Measurements from ENCODE around the gene GALR2. TPM values are rescaled to one million over a fixed set of nuclear protein-coding genes. Genes with fewer than 3 reads are reported as not detected.

The GALR2 gene
- total and polyA plus RNA-seq, 9 of the 15 experiments (the other 6 are each of a cell fraction or from before 2014, with no cell fraction given): 0.34 TPM; not detected in 8

- peak; percentile 20 for TF ChIP-seq E2F8 (IDR thresholded peaks at IDR 0.05; ENCODE audit: low read depth, partially characterized antibody)
- TF ChIP-seq RCOR1 (IDR thresholded peaks at IDR 0.05; ENCODE audit: borderline replicate concordance in 1 of 2, low read depth in 2 of 2, low read length in 2 of 2): no peak
- TF ChIP-seq MTA3 (IDR thresholded peaks at IDR 0.05; ENCODE audit: borderline replicate concordance): peak; percentile 65; the same call in 1 of the 2 replicates
- peak; percentile 84 for TF ChIP-seq GABPB1 (CRISPR knock-in tag; IDR thresholded peaks at IDR 0.05)
- peak; percentile 71 for TF ChIP-seq SP1 (CRISPR knock-in tag; IDR thresholded peaks at IDR 0.05)
- TF ChIP-seq SNAPC5 (CRISPR knock-in tag; IDR thresholded peaks at IDR 0.05): no peak
- no peak for TF ChIP-seq IRF9 (tag; IDR thresholded peaks at IDR 0.05)
- no peak for TF ChIP-seq ZNF75A (CRISPR knock-in tag; IDR thresholded peaks at IDR 0.05)
- TF ChIP-seq FOXK1 (CRISPR knock-in tag; IDR thresholded peaks at IDR 0.05; ENCODE audit: borderline replicate concordance): no peak
- no peak for TF ChIP-seq ZNF318 (IDR thresholded peaks at IDR 0.05; ENCODE audit: borderline replicate concordance in 1 of 2, low read depth in 1 of 2)
- peak; percentile 30 for TF ChIP-seq TAF9B (IDR thresholded peaks at IDR 0.05; ENCODE audit: partially characterized antibody)
- TF ChIP-seq CREB3L1 (IDR thresholded peaks at IDR 0.05; ENCODE audit: borderline replicate concordance, low read depth): no peak
Observed at GRCh38 chr17:76103274-76104139, 28.9 kb downstream of the GALR2 start, which contains the start of gene EXOC7 (continued).

Data from K562 (cell line).